Epidermal melanocyte (primary cell): Measurements from ENCODE around the gene TMEM217.
A peak's percentile ranks its signal among the peaks of the same experiment; 100 is the strongest.

ENCODE experiments used
- DNase-seq: peaks from one replicate; pipeline ENCODE4 v3.0.0; 2011; ENCODE audit warnings: low spot score; ENCODE audit not compliant: insufficient read length

TMEM217 gene

GRCh38 chr6:37244430-37245310, 13.3 kb downstream of the TMEM217 start:
- DNase-seq, result peak; percentile 18

- no peak for DNase-seq
Measured at GRCh38 chr6:37243816-37244370, 14.1 kb downstream of the TMEM217 start.

GRCh38 chr6:37243131-37243815, 14.7 kb downstream of the TMEM217 start:
- no peak for DNase-seq

GRCh38 chr6:37242429-37243052, 15.4 kb downstream of the TMEM217 start:
- peak; percentile 50 for DNase-seq

GRCh38 chr6:37241775-37242428, 16.0 kb downstream of the TMEM217 start:
- DNase-seq, result no peak

- no peak for DNase-seq
Measured at GRCh38 chr6:37241131-37241530, 16.8 kb downstream of the TMEM217 start.

- DNase-seq, result no peak
Measured at GRCh38 chr6:37239950-37240713, 17.8 kb downstream of the TMEM217 start.

GRCh38 chr6:37239526-37239925, 18.4 kb downstream of the TMEM217 start:
- DNase-seq, result no peak

- DNase-seq, result no peak
Measured at GRCh38 chr6:37238381-37238780, 19.6 kb downstream of the TMEM217 start.

GRCh38 chr6:37237789-37238188, 20.2 kb downstream of the TMEM217 start:
- DNase-seq, result no peak

GRCh38 chr6:37236921-37237320, 21.0 kb downstream of the TMEM217 start:
- no peak for DNase-seq

- no peak for DNase-seq
Measured at GRCh38 chr6:37233541-37233940, 24.4 kb downstream of the TMEM217 start.

- DNase-seq, result no peak
Measured at GRCh38 chr6:37232430-37233017, 25.4 kb downstream of the TMEM217 start.

- no peak for DNase-seq
Measured at GRCh38 chr6:37230104-37230503, 27.8 kb downstream of the TMEM217 start.

- no peak for DNase-seq
Measured at GRCh38 chr6:37225350-37226169, 32.4 kb downstream of the TMEM217 start.

GRCh38 chr6:37222992-37223391, 35.0 kb downstream of the TMEM217 start:
- no peak for DNase-seq

GRCh38 chr6:37222125-37222967, 35.6 kb downstream of the TMEM217 start:
- DNase-seq, result peak; percentile 71

GRCh38 chr6:37221585-37222124, 36.3 kb downstream of the TMEM217 start:
- DNase-seq, result no peak
